Fibroblast of villous mesenchyme (primary cell): ENCODE results near the gene CELF5. TPM values are rescaled to one million over a fixed set of nuclear protein-coding genes. Genes with fewer than 3 reads are reported as not detected.

Experiments
- DNase-seq: peaks from one replicate; pipeline ENCODE4 v3.0.0-alpha.2; 2010; ENCODE audit warnings: low read depth
- H3K4me3 ChIP-seq: 2 replicates; pipeline ENCODE4 v1.5.1; 2011; ENCODE audit warnings: low read depth, mild to moderate bottlenecking, low read length
- total RNA-seq: library from RNA; depleted of rRNA; stranded (reverse); fragments of >200 nt; gene quantifications from 2 replicates; pipeline ENCODE4 v1.2.3, GENCODE V29; 2012
- TF ChIP-seq, protein P1 (sequence below): IDR thresholded peaks from 2 replicates; pipeline ENCODE4 v1.5.1; 2012; ENCODE audit warnings: low read depth, mild to moderate bottlenecking, low read length; ENCODE audit not compliant: insufficient read depth

The CELF5 gene
- total RNA-seq, 1 donor, result under 0.01 TPM

GRCh38 chr19:3345850-3346460 is 121.5 kb downstream of the CELF5 start:
- H3K4me3 ChIP-seq, result no peak overlapping the region
- TF ChIP-seq, protein P1, sequence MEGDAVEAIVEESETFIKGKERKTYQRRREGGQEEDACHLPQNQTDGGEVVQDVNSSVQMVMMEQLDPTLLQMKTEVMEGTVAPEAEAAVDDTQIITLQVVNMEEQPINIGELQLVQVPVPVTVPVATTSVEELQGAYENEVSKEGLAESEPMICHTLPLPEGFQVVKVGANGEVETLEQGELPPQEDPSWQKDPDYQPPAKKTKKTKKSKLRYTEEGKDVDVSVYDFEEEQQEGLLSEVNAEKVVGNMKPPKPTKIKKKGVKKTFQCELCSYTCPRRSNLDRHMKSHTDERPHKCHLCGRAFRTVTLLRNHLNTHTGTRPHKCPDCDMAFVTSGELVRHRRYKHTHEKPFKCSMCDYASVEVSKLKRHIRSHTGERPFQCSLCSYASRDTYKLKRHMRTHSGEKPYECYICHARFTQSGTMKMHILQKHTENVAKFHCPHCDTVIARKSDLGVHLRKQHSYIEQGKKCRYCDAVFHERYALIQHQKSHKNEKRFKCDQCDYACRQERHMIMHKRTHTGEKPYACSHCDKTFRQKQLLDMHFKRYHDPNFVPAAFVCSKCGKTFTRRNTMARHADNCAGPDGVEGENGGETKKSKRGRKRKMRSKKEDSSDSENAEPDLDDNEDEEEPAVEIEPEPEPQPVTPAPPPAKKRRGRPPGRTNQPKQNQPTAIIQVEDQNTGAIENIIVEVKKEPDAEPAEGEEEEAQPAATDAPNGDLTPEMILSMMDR, result no peak
- no peak for DNase-seq

Other genes starting within 250 kb of the CELF5 start
- 0.97 and 1.7 TPM in 2 replicates for gene TLE6, start 247.1 kb upstream of the CELF5 start, total RNA-seq
- 0.32 and 1.7 TPM in 2 replicates for gene TLE2, start 195.4 kb upstream of the CELF5 start, total RNA-seq
- 289 and 301 TPM in 2 replicates for gene TLE5, start 162.2 kb upstream of the CELF5 start, total RNA-seq
- 80.7 and 87.3 TPM in 2 replicates for gene GNA11, start 130.3 kb upstream of the CELF5 start, total RNA-seq
- under 0.01 and 0.32 TPM in 2 replicates for gene GNA15, start 88.6 kb upstream of the CELF5 start, total RNA-seq
- gene S1PR4, start 45.9 kb upstream of the CELF5 start, total RNA-seq, result not detected in 2 replicates
- 52.7 and 55.1 TPM in 2 replicates for gene NCLN, start 38.7 kb upstream of the CELF5 start, total RNA-seq
- gene NFIC, start 141.9 kb downstream of the CELF5 start, total RNA-seq, result 42.7 and 56.0 TPM in 2 replicates